NCI-H524 treated with DMSO at 0.1 percent for 48 hours (cell line): ENCODE results near the gene SMIM1.

Experiments used
- DNase-seq: peaks from one replicate; lab custom pipeline; 2025; lab: John Stamatoyannopoulos, UW

SMIM1 gene

GRCh38 chr1:3777078-3777547, 4.6 kb downstream of the SMIM1 start:
- DNase-seq, result no peak

DNA sequence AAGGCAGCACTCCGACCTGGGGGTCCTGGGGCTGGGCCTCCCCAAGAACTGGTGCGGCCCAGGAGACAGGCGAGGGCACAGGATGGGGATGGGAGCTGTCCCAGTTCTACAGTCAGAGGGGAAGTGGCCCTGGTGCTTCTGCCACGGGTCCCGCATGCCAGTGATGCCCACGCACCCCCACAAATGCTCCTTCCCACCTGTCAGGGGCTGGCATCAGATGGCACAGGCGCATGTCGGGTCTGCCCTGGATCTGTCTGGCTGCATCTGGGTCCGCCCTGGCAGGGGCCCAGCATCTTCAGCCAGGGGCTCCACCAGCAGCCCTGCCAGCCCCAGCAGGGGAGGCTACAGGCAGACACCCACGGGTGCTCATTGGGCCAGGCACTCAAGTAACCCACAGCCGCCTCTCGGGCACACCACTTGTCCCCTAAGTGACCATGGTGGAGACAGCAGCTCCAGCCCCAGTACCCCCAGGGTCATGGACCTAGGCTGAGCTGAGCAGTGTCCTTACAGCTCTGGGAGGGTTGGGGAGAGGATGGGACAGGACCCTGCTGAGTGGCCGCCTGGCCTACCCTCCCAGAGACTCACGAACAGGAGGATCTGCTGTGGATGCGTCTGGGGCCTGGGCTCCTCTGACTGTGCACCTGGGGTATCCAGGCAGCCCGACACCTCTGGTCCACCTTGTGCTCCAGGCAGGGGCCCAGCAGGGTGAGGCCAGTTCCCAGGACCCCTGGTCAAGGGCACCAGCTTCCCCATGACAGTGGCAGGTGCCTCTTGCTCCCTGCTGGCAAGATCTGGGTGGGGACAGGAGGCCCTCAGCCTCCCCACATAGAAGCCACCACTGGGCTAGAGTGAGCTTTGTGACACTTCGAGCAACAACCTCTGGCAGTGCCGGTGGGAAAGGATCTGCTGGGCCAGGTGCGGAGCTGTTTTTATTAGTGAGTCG, 5.4 kb downstream of the SMIM1 start:
- DNase-seq, result no peak

DNA sequence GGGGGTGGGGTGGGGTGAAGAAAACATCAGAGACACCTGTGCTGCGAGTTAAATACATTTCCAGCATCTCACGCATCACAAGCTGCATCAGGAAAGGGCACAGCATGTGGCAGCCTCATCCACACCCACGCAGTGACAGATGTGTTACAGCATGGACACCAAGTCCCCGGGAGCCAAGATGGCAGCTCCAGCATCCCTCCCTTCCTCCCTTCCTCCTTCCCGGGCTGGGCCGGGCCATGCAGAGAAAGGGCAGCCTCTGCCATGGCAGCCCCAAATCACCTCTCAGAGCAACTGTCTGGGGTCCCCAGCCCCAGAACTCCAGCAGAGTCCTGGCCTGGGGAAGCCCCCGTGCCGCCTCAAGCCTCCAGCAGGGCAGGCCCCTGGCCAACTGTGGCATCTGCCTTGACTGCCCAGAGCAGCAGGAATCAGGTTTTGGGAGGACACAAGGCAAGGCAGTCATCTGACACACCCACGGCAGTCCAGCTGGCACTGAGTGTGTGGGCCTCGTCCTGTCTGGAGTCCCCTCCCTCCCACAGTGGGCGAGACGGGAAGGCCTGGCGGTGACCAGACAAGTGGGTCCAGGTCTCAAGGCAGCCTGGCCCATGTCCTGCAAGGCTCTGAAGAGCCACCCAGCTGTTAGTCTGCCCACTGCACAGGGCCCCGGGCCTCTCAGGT, 6.2 kb downstream of the SMIM1 start:
- no peak for DNase-seq

DNA sequence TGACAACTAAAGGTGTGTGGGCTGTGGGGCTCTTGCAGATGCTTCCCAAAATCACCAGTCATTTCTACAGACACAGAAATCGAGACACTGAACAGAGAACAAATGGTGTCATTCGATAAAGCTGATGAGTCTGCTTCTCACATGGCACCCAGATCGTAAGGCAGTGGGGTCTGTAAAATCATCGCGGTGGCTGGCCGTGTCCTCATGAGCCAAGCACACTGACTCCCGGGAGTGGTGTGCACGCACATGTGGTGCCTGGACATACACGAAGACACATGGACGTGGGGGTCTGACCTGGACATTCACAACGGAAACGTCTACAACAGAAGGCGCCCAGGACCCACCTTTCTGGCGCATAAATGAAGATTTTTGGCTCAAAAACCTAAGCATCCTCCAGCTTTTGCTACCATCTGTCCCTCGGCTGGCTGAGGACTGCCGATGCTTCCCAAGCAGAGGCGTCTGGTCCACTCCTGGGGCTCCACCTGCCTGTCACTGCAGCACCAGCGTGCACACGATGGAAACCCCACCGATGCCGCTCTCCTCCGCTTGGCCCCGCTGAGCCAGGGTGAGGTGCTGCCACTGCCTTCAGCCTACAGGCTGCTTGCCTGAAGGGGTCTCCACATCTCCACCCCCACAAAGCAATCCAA, 6.8 kb downstream of the SMIM1 start:
- no peak for DNase-seq

GRCh38 chr1:3779912-3780416, 7.4 kb downstream of the SMIM1 start:
- DNase-seq, result no peak

DNA sequence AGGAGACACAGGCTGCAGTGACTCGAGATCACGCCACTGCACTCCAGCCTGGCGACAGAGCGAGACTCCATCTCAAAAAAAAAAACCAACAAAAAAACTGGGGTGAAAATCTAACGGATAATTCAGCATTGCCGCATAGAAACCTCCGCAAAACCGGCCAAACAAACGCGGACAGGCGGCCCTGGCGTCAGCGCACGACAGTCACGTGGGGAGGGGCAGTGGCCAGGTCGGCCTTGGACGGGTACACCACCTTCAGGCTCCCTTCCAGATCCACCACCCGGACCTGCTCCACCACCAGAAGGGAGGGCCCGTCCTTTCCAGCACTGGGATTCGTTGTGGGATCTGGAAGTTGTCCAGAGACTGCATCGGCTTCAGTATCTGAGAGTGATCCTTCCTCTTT, 8.4 kb downstream of the SMIM1 start:
- no peak for DNase-seq

DNA sequence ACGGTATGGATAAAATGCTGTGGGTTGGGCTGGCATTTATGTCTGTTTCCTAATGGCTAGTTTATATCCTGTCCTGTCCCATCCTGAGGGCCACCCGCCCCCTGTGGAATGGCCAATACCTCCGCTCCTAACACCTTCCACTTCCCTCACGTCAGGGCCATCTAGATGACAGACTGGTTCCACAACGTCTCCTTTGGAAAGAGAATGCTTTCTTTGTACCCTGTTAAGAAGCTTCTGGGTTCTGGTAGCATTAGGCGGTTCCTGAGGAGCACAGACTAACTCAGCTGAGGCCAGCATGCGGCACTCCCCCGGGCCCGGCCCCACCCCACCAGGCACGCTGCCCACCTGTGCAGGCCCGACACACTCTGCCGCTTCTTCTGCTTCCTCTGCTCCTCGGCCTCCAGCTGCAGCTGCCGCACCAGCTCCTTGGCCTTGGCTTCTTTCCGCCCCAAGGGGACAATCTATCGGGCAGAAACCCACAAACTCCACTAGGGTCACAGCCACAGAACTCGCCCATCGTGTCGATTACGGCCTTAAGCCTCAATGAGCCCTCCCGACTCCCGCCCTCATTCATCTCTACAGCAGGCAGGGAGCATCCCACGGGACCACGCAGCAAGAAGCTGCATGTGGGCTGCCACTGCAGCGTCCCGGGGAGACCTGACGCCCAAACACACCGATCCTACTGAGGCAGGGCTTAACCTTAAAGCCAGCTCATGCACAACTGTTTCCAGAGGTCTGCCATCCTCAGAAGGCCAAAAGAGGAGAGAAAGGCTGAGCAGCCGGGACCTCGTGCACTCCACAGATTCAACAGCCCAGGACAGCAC, 11.3 kb downstream of the SMIM1 start:
- no peak for DNase-seq

- DNase-seq, result no peak
Observed at GRCh38 chr1:3785045-3785444, 12.5 kb downstream of the SMIM1 start.

DNA sequence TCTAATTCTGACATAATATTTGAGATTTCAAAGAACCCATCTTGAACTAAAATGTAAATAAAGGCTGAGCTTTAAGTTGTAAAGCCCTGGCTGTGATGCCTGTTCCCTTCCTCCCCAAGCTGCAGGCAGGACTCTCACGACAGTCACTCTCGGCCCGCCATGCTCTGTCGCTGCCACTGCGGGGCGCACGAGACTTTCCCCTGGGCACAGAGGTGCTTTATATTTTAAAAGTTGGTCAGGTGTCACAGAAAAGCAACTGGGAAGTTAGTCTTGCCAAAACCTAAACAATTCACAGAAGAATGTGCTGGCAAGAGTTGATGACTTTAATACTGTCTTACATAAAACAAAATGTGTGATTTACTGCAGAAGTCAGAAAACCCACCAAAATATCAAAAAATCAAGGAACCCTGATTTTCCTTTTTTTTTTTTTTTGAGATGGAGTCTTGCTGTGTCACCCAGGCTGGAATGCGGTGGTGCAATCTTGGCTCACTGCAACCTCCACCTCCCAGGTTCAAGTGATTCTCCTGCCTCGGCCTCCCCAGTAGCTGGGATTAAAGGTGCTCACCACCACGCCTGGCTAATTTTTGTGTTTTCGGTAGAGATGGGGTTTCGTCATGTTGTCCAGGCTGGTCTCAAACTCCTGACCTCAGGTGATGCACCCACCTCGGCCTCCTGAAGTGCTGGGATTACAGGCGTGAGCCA, 13.1 kb downstream of the SMIM1 start:
- DNase-seq, result no peak

DNA sequence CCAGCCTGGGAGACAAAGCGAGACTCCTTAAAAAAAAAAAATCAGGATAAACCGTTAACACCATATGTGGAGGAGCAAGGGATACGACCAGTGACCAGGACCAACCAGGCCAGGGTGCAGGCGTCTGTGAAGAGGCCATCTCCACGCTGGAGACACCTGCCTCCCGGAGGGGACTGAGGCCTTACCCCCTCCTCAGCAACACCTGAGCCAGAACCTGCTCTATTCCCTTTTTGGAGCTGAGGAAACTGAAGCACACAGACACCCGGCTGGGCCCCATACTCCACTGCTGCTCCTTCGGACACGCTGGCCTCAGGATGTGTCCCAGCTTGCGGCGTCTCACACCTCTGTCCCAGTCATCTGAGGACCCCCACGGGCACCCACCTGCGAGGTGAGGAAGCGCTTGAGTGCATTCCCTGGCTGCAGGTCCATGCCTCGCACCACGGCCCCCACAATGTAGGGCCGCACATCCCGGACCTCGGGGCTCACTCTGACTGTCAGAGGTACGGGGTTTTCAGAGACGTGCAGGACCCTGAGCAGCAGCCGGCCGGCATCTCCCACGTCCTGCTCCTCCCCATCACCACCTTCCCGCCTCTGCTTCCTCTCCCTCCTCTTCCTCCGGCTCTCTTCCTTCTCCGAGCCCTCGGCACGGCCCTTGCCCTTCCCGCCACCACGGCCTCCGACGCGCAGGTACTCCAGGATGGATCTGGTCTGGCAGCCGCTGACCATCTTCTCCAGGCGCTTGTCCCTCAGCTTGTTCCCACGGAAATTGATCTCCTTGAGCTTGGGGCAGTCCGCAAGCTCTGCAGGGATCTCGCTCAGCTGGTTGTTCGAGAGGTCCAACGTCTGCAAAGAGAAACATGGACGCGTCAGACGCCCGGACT, 14.2 kb downstream of the SMIM1 start:
- no peak for DNase-seq

- no peak for DNase-seq
Observed at GRCh38 chr1:3787349-3787715, 14.8 kb downstream of the SMIM1 start.

DNA sequence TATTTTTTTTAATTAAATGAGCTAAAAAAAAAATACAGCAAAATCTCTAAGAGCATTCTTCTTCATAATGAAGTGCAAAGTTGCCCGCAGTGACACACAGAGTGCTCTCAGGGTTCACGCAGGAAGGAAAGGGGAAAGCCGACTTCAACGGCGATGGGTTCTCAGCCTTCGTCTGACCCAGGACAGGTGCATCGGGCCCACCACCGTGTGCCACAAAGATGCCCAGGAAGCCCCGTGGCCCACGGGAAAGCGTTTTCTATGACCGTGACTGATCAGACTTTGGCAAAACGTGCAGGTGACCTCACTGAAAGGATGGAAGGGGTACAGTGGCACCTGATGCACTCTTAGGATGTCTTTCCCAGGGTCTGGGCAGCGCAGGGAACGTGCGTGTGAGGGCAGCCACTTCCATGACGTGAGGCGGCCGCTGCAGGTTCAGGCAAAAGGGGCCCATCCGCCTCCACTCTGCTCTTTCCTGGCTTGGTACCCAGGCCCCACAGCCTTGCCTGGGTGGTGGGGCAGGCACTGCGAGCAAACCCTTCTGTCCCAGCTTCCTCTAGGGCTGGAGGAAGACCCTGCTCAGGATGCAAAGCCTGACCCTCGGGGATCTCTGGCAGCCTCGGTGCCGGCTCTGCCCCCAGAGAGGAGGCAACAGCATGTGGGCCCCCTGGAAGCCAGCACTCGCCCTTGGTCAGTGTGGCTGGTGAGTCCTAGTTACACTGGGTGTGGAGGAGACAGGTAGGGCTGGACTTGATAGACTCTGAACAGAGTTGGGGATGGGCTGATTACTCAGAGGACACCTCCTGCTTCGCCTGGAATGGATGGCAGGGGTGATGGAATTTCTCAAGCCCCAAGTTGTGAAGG, 15.4 kb downstream of the SMIM1 start:
- no peak for DNase-seq

DNA sequence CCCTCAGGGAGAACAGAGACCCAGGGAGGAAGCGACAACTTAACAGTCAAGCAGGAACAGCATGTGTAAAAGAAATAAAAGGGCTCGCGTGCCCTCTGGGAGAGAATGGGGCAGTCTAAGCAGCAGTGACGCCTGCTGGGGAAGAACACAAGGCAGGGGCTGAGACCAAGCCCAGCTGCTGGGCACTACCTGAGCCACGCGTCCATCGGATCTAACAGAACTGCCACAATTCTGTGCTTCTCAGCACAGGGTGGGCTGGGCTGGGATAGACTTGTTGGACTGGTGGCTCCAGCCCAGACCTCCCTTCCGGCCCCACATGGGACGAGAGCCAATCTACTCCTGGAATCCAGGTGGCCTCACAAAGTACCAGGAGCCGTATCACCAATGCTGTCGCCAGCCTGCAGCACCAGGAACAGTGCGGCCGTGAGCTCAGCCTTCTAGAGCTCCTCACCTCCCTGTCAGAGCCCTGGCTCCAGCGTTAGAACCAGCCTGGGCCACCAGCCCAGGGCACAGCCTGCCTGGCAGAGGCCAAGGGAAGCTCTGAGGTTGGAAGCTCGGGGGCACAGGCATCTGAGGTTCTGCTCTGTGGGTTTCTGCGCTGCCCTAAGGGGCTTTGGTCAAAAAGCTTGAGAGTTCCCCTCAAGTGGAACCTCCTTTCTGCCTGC, 16.3 kb downstream of the SMIM1 start:
- no peak for DNase-seq

DNA sequence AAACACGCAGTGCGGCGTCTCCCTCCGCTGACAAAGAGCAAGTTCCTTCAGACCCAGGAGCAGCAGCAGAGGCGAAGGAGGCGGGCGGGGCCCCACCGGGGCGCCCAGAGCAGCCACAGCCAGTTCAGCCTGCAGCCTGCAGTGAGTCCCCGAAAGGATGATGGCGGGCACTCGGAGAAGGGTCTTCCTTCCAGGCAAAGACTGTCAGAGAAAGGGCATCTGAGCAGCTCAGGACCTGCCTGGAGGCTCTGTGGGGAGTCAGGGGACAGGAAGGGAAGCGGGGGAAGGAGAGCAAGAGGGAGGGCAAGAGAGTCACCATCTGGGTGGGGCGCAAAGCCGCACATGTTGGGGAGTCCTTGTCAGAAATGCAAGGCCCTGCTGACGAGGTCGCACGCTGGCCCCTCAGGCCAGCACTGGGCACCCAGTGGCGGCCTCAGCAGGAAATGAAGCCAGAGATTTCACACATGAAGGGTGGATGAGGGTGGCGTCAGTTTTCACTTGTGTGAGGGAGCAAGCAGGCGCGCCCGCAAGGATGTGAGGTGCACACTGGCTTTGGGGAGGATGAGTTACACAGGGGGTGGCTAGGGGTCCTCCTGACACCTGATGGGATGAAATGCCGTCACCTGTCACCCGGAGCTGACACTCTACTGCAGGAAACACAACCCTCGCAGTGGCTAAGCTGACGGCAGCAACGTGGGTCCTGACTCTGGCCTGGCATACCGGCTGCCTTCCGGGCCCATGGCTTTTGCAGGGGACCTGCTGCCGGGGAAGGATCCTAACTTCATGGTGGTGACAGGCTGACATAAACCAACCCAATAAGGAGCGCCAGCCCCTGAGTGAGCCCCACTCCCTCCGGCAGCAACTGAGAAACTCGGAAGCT, 17.1 kb downstream of the SMIM1 start:
- DNase-seq, result no peak

DNA sequence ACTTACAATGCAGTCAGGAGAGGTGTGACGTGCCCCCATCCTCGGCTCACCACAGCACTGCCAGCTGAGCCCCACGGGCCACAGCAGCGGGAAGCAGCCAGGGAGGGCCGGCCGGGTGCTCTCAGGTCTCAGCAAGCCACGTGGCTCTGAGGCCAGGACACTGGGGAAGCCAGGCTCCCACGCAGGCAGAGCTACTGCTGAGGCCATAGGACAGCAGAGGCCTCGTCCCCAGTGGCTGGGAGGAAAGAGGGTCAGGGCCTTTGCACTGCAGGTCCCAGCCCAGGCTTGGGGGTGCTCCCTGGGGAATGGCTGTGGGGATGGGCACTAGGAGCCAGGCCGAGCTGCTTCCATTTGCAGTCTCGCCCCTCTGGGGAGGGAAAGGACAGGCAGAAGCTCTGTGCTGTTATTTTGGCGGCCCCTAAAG, 18.0 kb downstream of the SMIM1 start:
- no peak for DNase-seq

DNA sequence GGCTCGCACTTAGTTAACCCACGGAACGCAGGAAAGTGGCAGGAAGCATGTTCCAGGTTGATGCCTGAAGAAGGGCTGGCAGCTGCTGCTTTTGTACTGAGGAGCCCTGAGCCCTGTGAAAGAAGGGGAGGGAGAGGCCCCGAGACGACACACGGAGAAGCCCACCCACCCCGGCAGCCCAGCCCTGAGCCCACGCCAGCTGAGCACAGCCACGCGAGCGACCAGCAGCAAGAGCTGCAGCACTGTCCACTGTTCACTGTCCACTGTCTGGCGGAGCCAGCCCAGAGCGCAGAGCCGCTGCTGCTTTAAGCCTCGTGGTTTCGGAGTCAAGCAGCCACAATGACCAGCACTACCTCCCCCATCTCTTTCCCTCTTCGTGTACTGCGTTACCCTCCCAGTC, 18.4 kb downstream of the SMIM1 start:
- no peak for DNase-seq

DNA sequence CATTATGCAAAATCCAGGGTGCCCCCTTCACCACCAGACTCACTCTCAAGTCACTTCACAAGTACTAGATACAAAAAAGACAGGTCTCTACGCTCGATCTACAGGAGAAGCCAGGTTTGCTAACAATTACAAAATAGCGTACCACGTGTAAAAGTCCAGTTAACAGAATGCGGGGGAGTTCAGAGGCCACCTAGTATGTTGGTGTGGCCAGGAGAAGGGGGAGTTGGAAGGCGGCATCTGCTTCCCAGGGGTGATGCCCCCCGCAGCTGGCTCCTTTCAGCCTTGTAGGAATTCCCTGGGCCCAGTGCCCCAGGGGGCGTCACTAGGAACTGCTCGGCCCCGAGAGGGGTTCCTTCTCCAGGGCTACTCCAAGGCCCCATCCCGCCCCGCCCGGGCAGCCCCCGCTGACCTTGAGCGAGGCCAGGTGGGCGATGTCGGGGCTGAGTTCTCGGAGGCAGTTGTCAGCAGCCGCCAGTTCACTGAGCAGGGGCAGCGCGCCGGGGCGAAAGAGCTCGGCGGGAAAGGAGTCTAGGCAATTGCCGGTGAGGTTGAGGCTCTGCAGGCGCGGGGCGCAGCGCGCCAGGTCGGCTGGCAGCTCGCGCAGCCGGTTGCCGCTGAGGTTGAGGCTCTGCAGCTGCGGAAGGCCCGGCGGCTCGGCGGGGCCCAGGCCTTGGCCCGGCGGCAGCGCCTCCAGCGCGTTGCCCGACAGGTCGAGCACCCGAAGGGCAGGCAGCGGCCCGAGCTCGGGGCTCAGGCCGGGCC, 23.1 kb downstream of the SMIM1 start:
- DNase-seq, result no peak
